ENCODE measurements around the gene POU6F2.

POU6F2 gene

GRCh38 chr7:39130274-39130673, 152.6 kb downstream of the POU6F2 start:
- no peak for DNase-seq (ENCODE audit: low read depth)
- no peak overlapping the region for H3K4me3 ChIP-seq (ENCODE audit: low read depth, low read length)
- TF ChIP-seq, protein P1, sequence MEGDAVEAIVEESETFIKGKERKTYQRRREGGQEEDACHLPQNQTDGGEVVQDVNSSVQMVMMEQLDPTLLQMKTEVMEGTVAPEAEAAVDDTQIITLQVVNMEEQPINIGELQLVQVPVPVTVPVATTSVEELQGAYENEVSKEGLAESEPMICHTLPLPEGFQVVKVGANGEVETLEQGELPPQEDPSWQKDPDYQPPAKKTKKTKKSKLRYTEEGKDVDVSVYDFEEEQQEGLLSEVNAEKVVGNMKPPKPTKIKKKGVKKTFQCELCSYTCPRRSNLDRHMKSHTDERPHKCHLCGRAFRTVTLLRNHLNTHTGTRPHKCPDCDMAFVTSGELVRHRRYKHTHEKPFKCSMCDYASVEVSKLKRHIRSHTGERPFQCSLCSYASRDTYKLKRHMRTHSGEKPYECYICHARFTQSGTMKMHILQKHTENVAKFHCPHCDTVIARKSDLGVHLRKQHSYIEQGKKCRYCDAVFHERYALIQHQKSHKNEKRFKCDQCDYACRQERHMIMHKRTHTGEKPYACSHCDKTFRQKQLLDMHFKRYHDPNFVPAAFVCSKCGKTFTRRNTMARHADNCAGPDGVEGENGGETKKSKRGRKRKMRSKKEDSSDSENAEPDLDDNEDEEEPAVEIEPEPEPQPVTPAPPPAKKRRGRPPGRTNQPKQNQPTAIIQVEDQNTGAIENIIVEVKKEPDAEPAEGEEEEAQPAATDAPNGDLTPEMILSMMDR (IDR thresholded peaks at IDR 0.05; ENCODE audit: low read depth, low read length, missing control alignments): no peak

- H3K4me3 ChIP-seq (ENCODE audit: low read depth, low read length): no peak overlapping the region
- no peak for DNase-seq (ENCODE audit: low read depth)
- TF ChIP-seq, protein P1 (IDR thresholded peaks at IDR 0.05; ENCODE audit: low read depth, low read length, missing control alignments): no peak
These were observed 153.3 kb downstream of the POU6F2 start for GRCh38 chr7:39130857-39131526.

- TF ChIP-seq, protein P1 (IDR thresholded peaks at IDR 0.05; ENCODE audit: low read depth, low read length, missing control alignments): no peak
- H3K4me3 ChIP-seq (ENCODE audit: low read depth, low read length): no peak overlapping the region
- no peak for DNase-seq (ENCODE audit: low read depth)
These were observed 154.6 kb downstream of the POU6F2 start for GRCh38 chr7:39132306-39132705.

GRCh38 chr7:39133088-39133487, 155.4 kb downstream of the POU6F2 start:
- no peak overlapping the region for H3K4me3 ChIP-seq (ENCODE audit: low read depth, low read length)
- TF ChIP-seq, protein P1 (IDR thresholded peaks at IDR 0.05; ENCODE audit: low read depth, low read length, missing control alignments): no peak
- DNase-seq (ENCODE audit: low read depth): no peak

DNA sequence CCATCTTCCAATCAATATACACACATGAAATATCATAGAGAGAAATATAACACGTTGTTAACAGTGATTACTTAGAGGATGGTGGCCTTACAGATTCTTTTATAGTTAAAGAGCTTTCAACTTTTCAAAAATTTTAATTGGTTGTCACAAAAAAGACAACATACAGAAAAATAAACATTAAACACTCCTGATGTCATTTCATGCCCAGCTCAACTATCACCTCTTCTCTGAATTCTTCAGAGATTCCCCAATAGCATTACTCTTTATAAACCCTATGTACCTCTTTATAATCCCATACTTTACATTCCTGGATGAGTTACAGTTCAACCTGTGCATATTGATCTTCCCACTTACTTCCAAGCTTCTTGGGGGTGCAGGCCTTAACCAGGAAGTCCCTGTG, 159.8 kb downstream of the POU6F2 start:
- TF ChIP-seq, protein P1 (IDR thresholded peaks at IDR 0.05; ENCODE audit: low read depth, low read length, missing control alignments): no peak
- no peak for DNase-seq (ENCODE audit: low read depth)
- no peak overlapping the region for H3K4me3 ChIP-seq (ENCODE audit: low read depth, low read length)

DNA sequence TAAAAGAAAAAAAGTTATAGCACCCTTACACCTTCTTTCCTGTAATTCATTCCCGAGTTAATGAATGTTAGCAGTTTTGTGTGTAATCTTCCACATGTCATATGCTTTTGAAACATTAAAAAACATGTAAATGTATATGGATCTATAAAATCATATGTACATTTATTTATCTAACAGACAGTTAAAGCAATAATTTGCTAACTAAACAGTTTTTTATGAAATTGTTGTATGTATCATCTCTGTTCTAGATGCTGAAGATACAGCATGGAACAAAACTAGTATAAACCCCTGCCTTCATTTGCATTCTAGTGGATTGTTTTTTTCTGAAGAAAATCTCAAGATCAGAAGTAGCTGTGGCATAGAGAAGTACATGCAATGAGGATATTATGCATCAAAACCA, 165.0 kb downstream of the POU6F2 start:
- DNase-seq (ENCODE audit: low read depth): no peak
- H3K4me3 ChIP-seq (ENCODE audit: low read depth, low read length): no peak overlapping the region
- TF ChIP-seq, protein P1 (IDR thresholded peaks at IDR 0.05; ENCODE audit: low read depth, low read length, missing control alignments): no peak

DNA sequence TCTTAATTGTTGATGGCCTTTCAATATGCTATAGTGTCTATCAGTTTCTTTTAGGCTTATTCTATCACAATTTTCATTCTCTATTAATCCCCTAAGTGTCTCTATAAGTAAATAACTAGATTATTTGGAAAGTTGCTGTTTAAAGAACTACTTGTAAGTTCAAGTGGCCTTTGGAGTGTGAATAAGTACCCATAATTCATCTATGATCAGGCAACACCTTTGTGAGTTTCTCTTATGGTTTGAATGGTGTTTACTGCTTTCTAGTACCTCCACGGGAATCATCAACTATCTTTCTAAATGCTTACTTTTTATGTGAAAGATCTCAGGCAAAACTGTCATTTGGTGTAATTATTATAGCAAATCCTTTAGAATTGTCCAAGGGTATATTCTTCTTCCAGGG, 166.7 kb downstream of the POU6F2 start:
- DNase-seq (ENCODE audit: low read depth): no peak

More for the DNA sequence above, 166.7 kb downstream of the POU6F2 start:
- TF ChIP-seq, protein P1 (IDR thresholded peaks at IDR 0.05; ENCODE audit: low read depth, low read length, missing control alignments): no peak
- no peak overlapping the region for H3K4me3 ChIP-seq (ENCODE audit: low read depth, low read length)
